Suprapubic skin (tissue), 4 donors: ENCODE data around the gene CEP57.

Experiments
- CTCF ChIP-seq, 2 donors: fragments of 200-600 bp in 1 of 2; fragments of 450-650 bp in 1 of 2; sonication (generic) in 1 of 2; IDR thresholded peaks; one replicate each; pipeline ENCODE4 v1.5.1; 2016 to 2019; ENCODE audit warnings: antibody characterized with exemption in 2 of 2, mild to moderate bottlenecking in 1 of 2, moderate library complexity in 1 of 2
- EP300 ChIP-seq: sonication (generic); formaldehyde crosslinking; IDR thresholded peaks from one replicate; pipeline ENCODE4 v1.6.1; 2017; ENCODE audit warnings: antibody characterized with exemption
- POLR2A ChIP-seq, 2 donors: fragments of 450-650 bp; IDR thresholded peaks; one replicate each; pipeline ENCODE4 v1.6.1; 2017; ENCODE audit warnings: antibody characterized with exemption in 2 of 2, mild to moderate bottlenecking in 2 of 2, moderate library complexity in 2 of 2
- POLR2AphosphoS5 ChIP-seq, 3 donors: sonication (generic); formaldehyde crosslinking; IDR thresholded peaks; one replicate each; pipeline ENCODE4 v1.6.1; 2017; ENCODE audit warnings: antibody characterized with exemption in 3 of 3

GRCh38 chr11:95877291-95877690, 87.0 kb downstream of the CEP57 start:
- TF ChIP-seq CTCF (IDR thresholded peaks at IDR 0.05) (no peak), POLR2A (IDR thresholded peaks at IDR 0.05) (no peak), POLR2AphosphoS5 (IDR thresholded peaks at IDR 0.05) (no peak), EP300 (no peak)
